Hepatocyte (in vitro differentiated cells): ENCODE measurements around the gene SPATS2. TPM values are rescaled to one million over a fixed set of nuclear protein-coding genes. Genes with fewer than 3 reads are reported as not detected.
A peak's percentile ranks its signal among the peaks of the same experiment; 100 is the strongest.

Experiments used
- DNase-seq: peaks from one replicate; pipeline ENCODE4 v3.0.0-alpha.2; 2016; ENCODE audit warnings: low spot score
- H2AFZ ChIP-seq: fragments of 200-600 bp; sonication (generic); 2 replicates; pipeline ENCODE4 v1.6.0; 2016; ENCODE audit warnings: antibody characterized with exemption, mild to moderate bottlenecking
- H3K27ac ChIP-seq: fragments of 200-600 bp; sonication (generic); 2 replicates; pipeline ENCODE4 v1.5.1; 2016; ENCODE audit warnings: mild to moderate bottlenecking
- H3K27me3 ChIP-seq: fragments of 200-600 bp; sonication (generic); 2 replicates; pipeline ENCODE4 v1.6.1; 2016
- H3K36me3 ChIP-seq: fragments of 200-600 bp; sonication (generic); replicated peaks from 2 replicates; pipeline ENCODE4 v1.5.1; 2016; ENCODE audit warnings: low read depth; ENCODE audit not compliant: insufficient read depth
- H3K4me1 ChIP-seq: fragments of 200-600 bp; sonication (generic); 2 replicates; pipeline ENCODE4 v1.5.1; 2016; ENCODE audit warnings: mild to moderate bottlenecking, moderate library complexity; ENCODE audit not compliant: insufficient read depth
- H3K4me2 ChIP-seq: fragments of 200-600 bp; sonication (generic); 2 replicates; pipeline ENCODE4 v1.6.0; 2016
- H3K4me3 ChIP-seq: fragments of 200-600 bp; sonication (generic); 2 replicates; pipeline ENCODE4 v1.5.1; 2016; ENCODE audit warnings: mild to moderate bottlenecking
- H3K79me2 ChIP-seq: fragments of 200-600 bp; sonication (generic); 2 replicates; pipeline ENCODE4 v1.6.0; 2017; ENCODE audit warnings: mild to moderate bottlenecking
- H3K9me2 ChIP-seq: fragments of 200-600 bp; sonication (generic); replicated peaks from 2 replicates; pipeline ENCODE4 v1.6.0; 2017; ENCODE audit warnings: mild to moderate bottlenecking; ENCODE audit not compliant: insufficient read depth
- H3K9me3 ChIP-seq: fragments of 200-600 bp; sonication (generic); 2 replicates; pipeline ENCODE4 v1.5.1; 2016; ENCODE audit warnings: low read depth, mild to moderate bottlenecking
- H4K20me1 ChIP-seq: fragments of 200-600 bp; sonication (generic); 2 replicates; pipeline ENCODE4 v1.6.0; 2016; ENCODE audit warnings: mild to moderate bottlenecking; ENCODE audit not compliant: insufficient read depth, poor library complexity, severe bottlenecking
- CTCF ChIP-seq: fragments of 200-600 bp; sonication (generic); IDR thresholded peaks from 2 replicates; pipeline ENCODE4 v1.5.1; 2016; ENCODE audit warnings: antibody characterized with exemption, mild to moderate bottlenecking; ENCODE audit not compliant: poor library complexity
- EZH2 ChIP-seq: fragments of 200-600 bp; sonication (generic); IDR thresholded peaks from 2 replicates; pipeline ENCODE4 v1.6.1; 2016; ENCODE audit warnings: antibody characterized with exemption, mild to moderate bottlenecking, borderline replicate concordance
- EZH2phosphoT487 ChIP-seq: fragments of 200-600 bp; sonication (generic); IDR thresholded peaks from one replicate; pipeline ENCODE4 v1.6.1; 2018; ENCODE audit warnings: antibody characterized with exemption, mild to moderate bottlenecking, low read depth, moderate library complexity; ENCODE audit not compliant: unreplicated experiment, severe bottlenecking
- WGBS: methylation state at CpG from one replicate; pipeline ENCODE4 v1.1.6; 2016; ENCODE audit warnings: low lambda C conversion rate; ENCODE audit errors: missing lambda C conversion rate; 5-methylcytosine and 5-hydroxymethylcytosine counted together
- polyA plus RNA-seq: library from polyadenylated mRNA; unstranded; fragments of >200 nt; fragmentation: Nextera tagmentation; extraction: Ambion mirVana; gene quantifications from 2 replicates; pipeline ENCODE4 v1.2.1, GENCODE V29; 2016
- total RNA-seq: library from RNA; depleted of rRNA; stranded (reverse); fragments of >200 nt; gene quantifications from 2 replicates; pipeline ENCODE4 v1.2.3, GENCODE V29; 2014

SPATS2 gene
- total and polyA plus RNA-seq, 2 experiments from 2014 or later = 24.9 to 39.8 TPM

GRCh38 chr12:49364989-49365388 lies 2.3 kb upstream of the SPATS2 start:
- WGBS = 96% methylated on average over 1 of the region's 1 CpG
- H3K27ac ChIP-seq = no peak overlapping the region
- no peaks in the 10 kb centered on the region for H4K20me1 ChIP-seq
- H2AFZ ChIP-seq = no peak overlapping the region
- peaks cover 23% of the 10 kb centered on the region for H3K79me2 ChIP-seq
- H3K4me1 ChIP-seq = peaks cover 18% of the 10 kb centered on the region
- H3K4me2 ChIP-seq = no peak overlapping the region
- no peaks in the 10 kb centered on the region for H3K9me3 ChIP-seq
- no peak overlapping the region for H3K4me3 ChIP-seq
- no peaks in the 10 kb centered on the region for H3K36me3 ChIP-seq
- no peaks in the 10 kb centered on the region for H3K9me2 ChIP-seq
- no peak for DNase-seq
- H3K27me3 ChIP-seq = no peaks in the 10 kb centered on the region
- TF ChIP-seq CTCF (no peak), EZH2 (no peak), EZH2phosphoT487 (no peak)

GRCh38 chr12:49365542-49365941 lies 1.7 kb upstream of the SPATS2 start:
- Histone ChIP-seq H4K20me1 (peaks cover 5% of the 10 kb centered on the region), H3K4me3 (no peak overlapping the region), H3K9me3 (no peaks in the 10 kb centered on the region), H3K27me3 (no peaks in the 10 kb centered on the region), H3K4me2 (peak overlapping the region; percentile 91), H3K4me1 (peaks cover 22% of the 10 kb centered on the region), H3K36me3 (no peaks in the 10 kb centered on the region), H3K9me2 (no peaks in the 10 kb centered on the region), H2AFZ (no peak overlapping the region), H3K27ac (no peak overlapping the region), H3K79me2 (peaks cover 29% of the 10 kb centered on the region)
- WGBS = 68% methylated on average over 5 of the region's 5 CpGs
- DNase-seq = no peak
- TF ChIP-seq EZH2phosphoT487 = no peak
- no peak for TF ChIP-seq CTCF

GRCh38 chr12:49366096-49366651 lies 1.1 kb upstream of the SPATS2 start:
- H2AFZ ChIP-seq = peak overlapping the region; percentile 92
- H3K79me2 ChIP-seq = peaks cover 35% of the 10 kb centered on the region
- H3K36me3 ChIP-seq = no peaks in the 10 kb centered on the region
- H3K4me2 ChIP-seq = peak overlapping the region; percentile 91
- no peaks in the 10 kb centered on the region for H3K27me3 ChIP-seq
- no peaks in the 10 kb centered on the region for H3K9me3 ChIP-seq
- peak overlapping the region; percentile 80 for H3K4me3 ChIP-seq
- H4K20me1 ChIP-seq = peaks cover 8% of the 10 kb centered on the region
- no peaks in the 10 kb centered on the region for H3K9me2 ChIP-seq
- H3K4me1 ChIP-seq = peaks cover 22% of the 10 kb centered on the region
- no peak for DNase-seq
- H3K27ac ChIP-seq = peak overlapping the region; percentile 97
- 14% methylated on average over 38 of the region's 38 CpGs for WGBS
- no peak for TF ChIP-seq CTCF
- TF ChIP-seq EZH2 = no peak
- TF ChIP-seq EZH2phosphoT487 = no peak
